ENCODE results near the gene CDH4.

The CDH4 gene

DNA sequence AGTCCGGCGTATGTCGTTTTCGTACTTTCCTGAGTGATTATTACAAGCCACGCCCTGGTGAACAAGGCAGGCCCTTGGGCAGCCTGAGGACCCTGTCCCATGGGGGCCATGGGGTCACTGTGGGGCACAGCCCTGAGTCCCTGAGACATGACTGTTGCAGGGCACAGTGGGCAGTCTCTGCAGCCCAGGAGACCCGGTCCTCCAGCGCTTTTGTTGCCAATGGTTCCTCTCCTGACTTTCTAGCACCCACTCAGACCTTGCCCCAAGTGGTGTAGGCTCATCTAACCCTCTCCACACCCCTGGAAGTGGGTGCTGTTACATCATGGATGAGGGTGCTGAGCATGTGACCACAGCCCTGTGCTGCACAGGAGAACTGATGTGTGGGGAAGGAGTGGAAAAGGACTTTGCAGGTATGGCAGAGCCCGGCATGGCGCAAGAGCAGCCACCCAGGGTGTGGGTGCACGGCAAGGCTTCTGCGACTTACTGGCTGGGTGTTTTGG is 494.1 kb downstream of the CDH4 start:
- H3K27ac ChIP-seq = no peak overlapping the region
- TF ChIP-seq ZFX (IDR thresholded peaks at IDR 0.05; ENCODE audit: borderline replicate concordance) = no peak

DNA sequence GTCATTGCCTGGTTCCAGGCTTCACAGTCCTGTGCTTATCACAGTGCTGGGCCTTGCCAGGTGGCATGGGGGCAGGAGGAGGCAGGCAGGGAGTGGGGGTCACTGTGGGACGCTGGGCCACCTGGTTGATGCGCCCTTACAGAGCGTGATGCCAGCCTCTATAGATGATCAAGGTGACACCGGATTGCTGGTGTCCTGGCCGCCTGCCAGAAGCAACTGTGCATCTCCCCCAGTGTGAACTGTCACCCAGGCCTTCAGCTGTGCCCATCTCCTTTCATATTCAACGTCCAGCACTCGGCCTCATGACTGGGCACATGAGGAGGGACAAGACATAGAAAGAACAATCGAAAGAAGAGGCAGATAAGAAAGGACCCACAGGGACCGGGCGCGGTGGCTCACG is 494.7 kb downstream of the CDH4 start:
- no peak overlapping the region for H3K27ac ChIP-seq
- TF ChIP-seq, protein P1, sequence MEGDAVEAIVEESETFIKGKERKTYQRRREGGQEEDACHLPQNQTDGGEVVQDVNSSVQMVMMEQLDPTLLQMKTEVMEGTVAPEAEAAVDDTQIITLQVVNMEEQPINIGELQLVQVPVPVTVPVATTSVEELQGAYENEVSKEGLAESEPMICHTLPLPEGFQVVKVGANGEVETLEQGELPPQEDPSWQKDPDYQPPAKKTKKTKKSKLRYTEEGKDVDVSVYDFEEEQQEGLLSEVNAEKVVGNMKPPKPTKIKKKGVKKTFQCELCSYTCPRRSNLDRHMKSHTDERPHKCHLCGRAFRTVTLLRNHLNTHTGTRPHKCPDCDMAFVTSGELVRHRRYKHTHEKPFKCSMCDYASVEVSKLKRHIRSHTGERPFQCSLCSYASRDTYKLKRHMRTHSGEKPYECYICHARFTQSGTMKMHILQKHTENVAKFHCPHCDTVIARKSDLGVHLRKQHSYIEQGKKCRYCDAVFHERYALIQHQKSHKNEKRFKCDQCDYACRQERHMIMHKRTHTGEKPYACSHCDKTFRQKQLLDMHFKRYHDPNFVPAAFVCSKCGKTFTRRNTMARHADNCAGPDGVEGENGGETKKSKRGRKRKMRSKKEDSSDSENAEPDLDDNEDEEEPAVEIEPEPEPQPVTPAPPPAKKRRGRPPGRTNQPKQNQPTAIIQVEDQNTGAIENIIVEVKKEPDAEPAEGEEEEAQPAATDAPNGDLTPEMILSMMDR (IDR thresholded peaks at IDR 0.05) = no peak
- no peak for TF ChIP-seq ZFX (IDR thresholded peaks at IDR 0.05; ENCODE audit: borderline replicate concordance)

DNA sequence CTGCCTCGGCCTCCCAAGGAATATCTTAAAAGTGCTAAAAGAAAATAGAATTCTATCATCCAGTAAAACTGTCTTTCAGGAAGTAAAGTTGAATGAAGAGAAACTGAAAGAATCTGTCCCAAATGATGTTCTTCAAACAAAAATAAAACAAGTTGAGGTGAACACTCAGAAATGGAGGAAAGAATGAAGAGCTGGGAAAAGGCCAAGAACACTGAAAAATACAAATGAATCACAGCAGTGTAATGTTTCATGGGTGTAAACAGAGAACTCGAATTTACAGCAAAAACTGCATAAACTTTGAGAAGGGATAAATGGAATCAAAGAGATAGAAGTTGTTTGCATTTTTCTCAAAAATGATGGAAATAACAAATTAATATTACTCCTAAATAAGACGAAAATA is 496.3 kb downstream of the CDH4 start:
- no peak overlapping the region for H3K27ac ChIP-seq
- no peak for TF ChIP-seq ZFX (IDR thresholded peaks at IDR 0.05; ENCODE audit: borderline replicate concordance)
- TF ChIP-seq, protein P1 (IDR thresholded peaks at IDR 0.05) = no peak

DNA sequence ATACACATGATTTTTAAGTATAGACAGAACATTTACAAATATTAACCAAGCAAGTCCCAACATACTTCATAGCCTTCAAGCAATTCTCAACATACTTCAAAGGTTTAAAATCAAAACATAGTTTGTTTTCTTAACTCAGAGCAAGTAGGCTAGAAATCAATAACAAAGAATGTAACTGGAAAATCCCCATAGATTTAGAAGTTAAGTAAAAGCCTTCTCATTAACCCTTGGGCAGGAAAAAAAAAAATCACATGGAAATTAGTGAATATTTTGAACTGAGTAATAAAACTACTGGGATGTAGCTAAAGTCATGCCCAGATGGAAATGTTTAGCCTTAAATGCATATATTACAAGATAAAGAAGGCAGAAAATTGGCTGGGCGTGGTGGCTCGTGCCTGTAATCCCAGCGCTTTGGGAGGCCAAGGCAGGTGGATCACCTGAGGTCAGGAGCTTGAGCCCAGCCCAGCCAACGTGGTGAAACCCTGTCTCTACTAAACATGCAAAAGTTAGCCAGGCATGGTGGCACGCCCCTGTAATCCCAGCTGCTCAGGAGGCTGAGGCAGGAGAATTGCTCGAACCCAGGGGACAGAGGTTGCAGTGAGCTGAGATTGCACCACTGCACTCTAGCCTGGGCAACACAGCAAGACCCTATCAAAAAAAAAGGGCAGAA is 497.5 kb downstream of the CDH4 start:
- H3K27ac ChIP-seq = no peak overlapping the region
- TF ChIP-seq, protein P1 (IDR thresholded peaks at IDR 0.05) = no peak
- TF ChIP-seq ZFX (IDR thresholded peaks at IDR 0.05; ENCODE audit: borderline replicate concordance) = no peak

DNA sequence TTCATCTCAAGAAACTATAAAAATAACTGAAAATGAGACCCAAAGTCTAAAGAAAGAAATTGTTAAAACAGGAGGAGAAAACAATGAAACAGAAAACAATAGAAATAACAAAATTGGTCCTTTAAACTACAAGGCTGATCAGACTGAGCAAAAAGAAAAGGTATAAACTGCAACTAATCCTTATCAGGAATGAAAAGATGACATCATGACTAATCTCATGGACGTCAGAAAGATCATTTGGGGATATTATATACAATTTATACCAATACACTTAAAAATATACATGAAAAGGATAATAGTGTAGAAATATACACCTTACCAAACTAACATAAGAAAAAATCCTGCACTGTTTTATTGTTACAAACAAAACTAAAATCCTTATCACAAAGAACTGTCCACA is 498.0 kb downstream of the CDH4 start:
- TF ChIP-seq, protein P1 (IDR thresholded peaks at IDR 0.05) = no peak
- TF ChIP-seq ZFX (IDR thresholded peaks at IDR 0.05; ENCODE audit: borderline replicate concordance) = no peak

DNA sequence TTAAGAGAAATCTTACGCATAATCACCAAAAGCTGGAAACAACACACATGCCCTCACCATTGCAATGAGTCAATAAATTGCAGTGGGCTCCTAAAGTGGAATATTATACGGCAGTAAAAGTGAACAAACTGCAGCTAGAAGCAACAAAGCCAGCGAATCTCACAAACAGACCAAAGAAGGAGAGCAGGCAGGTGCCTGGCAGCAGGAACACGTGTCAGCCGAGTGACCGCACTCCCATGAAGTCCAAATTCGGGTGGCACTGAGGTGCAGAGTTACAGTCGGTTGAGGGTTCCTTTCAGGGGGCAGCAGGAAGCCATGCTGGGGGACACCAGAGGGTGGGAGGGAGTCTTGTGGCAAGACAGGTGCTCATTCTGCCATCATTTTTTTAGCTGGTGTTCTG is 500.5 kb downstream of the CDH4 start:
- H3K27ac ChIP-seq = no peak overlapping the region
- TF ChIP-seq, protein P1 (IDR thresholded peaks at IDR 0.05) = no peak
- no peak for TF ChIP-seq ZFX (IDR thresholded peaks at IDR 0.05; ENCODE audit: borderline replicate concordance)

More for the DNA sequence above, 498.0 kb downstream of the CDH4 start:
- no peak overlapping the region for H3K27ac ChIP-seq

DNA sequence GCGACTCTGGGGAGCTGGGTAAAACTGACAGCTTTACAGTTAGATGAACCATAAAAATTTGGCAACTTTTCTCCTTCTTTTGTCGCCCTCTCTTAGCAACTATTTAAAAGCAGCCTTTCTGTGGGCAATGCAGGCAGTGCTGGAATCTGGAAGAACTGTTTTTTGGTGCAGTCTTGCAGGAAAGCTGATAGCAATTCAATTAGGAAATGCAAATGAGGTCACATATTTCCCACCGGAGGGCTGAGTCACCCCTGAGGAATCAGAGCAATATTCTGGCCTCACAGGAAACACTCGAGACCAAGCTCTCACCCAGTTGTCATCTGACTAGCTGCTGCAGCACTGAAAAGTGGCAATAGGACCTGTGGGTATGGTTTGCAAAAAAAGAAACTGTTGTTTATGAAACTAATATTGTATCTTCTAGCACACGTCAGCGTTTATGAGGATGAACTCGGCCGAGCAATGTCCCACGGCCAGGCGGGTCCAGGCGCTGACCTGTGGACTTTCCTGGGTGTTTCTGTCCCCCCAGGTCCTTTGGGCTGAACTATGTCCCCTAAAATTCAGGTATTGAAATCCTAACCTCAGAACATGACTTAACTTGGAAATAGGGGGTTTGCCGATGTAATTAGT is 501.4 kb downstream of the CDH4 start:
- no peak for TF ChIP-seq ZFX (IDR thresholded peaks at IDR 0.05; ENCODE audit: borderline replicate concordance)
- TF ChIP-seq, protein P1 (IDR thresholded peaks at IDR 0.05) = no peak
- H3K27ac ChIP-seq = no peak overlapping the region
